Measurements from ENCODE around the gene RFPL2.

- no peak for TF ChIP-seq CTCF (IDR thresholded peaks at IDR 0.05; ENCODE audit: low read length)
- TF ChIP-seq EZH2phosphoT487 (IDR thresholded peaks at IDR 0.05; ENCODE audit: low read length), result no peak
- TF ChIP-seq EZH2 (optimal IDR thresholded peaks at IDR 0.05; ENCODE audit: low read depth, low read length), result no peak
These were observed 32.1 kb upstream of the RFPL2 start for GRCh38 chr22:32236970-32237369.
